ENCODE results near the gene UQCRHL.

- TF ChIP-seq CTCF (IDR thresholded peaks at IDR 0.05) (no peak), POLR2A (IDR thresholded peaks at IDR 0.05) (no peak)
Measured at GRCh38 chr1:15833842-15834405, 26.5 kb upstream of the UQCRHL start.

Data from uterus (tissue), 2 donors.